Measurements from ENCODE around the gene COL26A1.

Gene COL26A1

GRCh38 chr7:101536668-101537067 is 174.0 kb downstream of the COL26A1 start:
- no peak for DNase-seq

- peak in 1 of 2 donors; percentile 5 for DNase-seq
Observed at GRCh38 chr7:101537205-101537604, 174.5 kb downstream of the COL26A1 start.

DNA sequence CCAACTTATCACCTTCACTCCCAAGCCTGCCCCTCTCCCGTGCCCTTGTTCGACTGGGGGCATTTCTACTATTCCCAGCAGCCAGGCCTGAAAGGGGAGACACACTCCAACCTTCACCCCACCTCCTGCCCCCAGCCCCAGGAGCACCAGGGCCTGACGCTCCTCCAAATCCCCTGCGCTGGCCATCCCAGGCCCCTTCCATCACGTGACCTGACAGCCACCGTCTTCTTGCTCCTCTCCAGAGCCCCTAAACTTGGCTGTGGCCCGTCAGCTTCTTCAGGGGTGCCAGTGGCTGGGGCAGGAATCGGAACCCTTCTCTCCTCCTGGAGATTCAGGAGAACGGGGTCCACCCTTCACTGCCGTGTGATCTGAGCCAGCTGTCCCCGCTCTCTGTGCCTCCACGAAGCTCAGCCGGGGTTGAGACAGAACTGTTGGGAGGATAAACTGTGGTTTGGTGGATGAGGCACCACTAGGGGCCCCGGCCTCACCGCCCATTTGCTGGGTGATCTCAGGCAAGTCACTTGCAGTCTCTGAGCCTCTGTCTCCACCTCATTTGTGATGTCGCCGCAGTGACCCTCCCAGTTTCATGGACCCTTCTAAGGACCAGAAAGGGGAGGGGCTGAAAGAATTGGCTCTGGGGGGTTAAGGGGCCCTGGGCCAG is 175.4 kb downstream of the COL26A1 start:
- no peak for DNase-seq

- DNase-seq, result peak; percentile 55 to 62
Observed at GRCh38 chr7:101538596-101539459, 176.2 kb downstream of the COL26A1 start.

GRCh38 chr7:101539784-101540183 is 177.1 kb downstream of the COL26A1 start:
- no peak for DNase-seq

DNA sequence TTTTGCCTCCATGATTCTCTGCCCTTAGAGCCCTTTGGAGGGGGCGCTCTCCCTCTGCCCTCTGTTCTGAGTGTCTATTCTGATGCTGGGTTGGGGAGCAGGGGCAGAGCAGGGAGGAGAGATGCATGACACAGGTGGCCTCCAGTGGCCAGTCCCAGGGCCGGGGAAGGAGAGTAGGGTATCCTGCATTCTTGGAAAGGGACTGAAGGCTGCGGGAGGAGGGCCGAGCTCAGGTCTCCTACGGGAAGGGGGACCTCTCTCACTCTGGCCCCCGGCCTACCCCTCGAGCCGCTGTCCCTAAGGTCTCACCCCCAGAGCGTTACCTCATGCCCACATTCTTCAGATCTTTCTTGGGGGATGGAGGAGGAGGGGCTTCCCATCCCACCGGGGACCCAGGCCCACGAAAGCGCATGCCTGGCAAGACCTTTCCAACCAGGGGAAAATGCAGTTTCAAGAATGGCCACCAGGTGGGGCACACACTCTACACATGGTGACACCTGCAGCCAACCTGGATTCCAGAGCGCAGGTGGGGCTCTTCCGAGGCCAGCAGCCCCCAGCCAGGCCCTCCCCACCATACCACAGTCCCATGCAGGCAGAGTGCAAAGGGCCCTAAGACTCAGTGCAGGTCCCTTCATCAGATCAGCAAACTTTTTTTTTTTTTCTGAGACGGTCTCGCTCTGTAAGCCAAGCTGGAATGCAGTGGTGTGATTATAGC is 180.0 kb downstream of the COL26A1 start:
- peak; percentile 44 to 64 for DNase-seq

GRCh38 chr7:101543242-101543766 is 180.6 kb downstream of the COL26A1 start:
- no peak for DNase-seq

- no peak for DNase-seq
Observed at GRCh38 chr7:101543846-101544245, 181.2 kb downstream of the COL26A1 start.

DNA sequence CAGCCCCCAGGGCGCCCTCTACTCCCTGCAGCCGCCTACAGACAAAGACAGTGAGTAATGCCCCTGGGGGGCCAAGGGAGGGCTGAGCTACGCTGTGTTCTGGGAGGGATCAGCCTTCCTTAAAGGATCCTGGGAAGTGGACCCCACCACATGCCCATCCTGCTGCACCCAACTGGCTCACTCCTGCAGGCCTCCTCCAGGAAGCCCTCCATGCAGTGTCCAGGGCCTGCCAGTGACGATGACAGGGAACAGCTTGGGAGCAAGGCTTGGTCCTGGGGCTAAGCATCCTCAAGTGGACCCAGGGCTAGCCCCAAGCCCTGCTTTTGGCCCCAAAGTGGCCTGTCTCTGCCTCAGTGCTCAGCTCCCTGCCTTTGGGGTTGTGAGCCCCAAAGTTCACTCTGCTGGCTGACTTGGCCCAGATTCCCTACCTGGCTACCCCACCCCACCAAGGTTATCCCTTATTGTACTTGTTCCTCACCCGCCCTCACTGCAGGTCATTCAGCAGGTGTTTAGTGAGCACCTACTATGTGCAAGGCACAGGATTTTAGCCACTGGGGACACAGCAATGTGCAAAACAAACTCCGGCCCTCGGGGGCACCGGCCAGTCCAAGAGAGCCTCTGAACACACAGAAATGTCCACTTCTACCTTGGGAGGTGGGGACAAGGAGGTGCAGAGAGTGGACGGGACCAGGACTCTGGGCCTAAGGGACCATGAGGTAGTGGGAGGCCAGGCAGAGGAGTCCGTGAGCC is 182.9 kb downstream of the COL26A1 start:
- no peak for DNase-seq

DNA sequence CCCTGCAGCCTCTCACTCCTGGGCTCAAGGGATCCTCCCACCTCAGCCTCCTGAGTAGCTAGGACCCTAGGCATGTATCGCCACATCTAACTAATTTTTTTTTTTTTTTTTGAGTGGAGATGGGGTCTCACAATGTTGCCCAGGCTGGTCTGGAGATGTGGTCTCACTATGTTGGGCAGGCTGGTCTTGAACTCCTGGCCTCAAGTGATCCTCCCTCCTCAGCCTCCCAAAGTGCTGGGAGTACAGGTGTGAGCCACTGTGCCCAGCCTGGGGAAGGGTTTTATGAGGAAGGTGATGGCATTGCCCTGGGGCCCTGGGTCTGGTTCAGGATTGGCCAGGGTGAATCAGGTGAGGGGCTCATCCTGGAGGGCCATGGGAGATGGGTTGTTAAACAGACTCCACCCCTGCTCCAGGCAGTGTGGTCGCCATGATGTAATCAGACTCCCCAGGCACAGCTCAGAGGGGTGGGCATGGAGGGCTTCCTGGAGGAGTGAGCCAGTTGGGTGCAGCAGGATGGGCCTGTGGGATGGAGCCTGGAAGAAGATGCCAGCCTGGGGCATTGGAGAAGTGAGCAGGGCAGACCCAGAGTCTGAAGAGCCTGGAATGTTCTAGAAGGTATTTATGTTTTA is 183.7 kb downstream of the COL26A1 start:
- DNase-seq, result no peak

DNA sequence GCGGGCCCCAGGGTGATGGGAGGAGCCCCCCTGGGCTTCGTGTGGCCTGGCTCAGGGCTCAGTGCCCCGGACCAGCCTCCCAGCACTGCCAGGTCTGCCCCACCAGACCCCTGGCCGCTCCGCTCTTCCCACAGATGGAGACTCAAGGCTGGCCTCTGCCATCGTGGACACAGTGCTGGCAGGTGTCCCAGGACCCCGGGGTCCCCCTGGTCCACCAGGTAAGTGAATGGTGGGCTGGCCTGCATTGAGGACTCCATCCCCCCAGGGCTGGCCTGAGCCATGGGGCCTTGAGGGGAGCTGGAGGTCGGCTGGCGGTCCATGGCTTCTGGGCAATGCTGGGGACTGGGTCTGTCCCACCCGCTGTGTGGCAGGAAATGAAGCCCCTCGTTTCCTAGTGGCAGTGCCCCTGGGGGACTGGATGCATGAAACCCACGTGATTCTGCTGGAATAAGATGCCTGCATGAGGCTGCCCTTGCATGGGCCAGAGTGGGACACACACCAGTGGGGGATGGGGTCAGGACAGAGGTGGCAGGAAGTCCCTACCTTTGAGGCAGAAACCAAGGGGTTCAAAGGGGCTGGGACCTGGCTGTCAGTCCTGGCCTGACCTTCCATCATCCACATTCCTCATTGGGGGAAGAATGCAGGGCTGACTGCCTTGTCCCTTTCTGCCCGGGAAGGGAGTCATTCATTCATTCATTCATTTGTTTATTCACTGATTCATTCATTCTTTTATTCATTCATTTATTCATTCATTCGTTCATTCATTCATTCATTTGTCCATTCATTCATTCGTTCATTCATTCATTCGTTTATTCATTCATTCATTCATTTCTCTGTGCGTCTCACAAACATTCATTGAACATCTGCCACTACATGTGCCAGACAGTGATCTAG is 184.6 kb downstream of the COL26A1 start:
- DNase-seq, result no peak

GRCh38 chr7:101547916-101548661 is 185.4 kb downstream of the COL26A1 start:
- DNase-seq, result no peak

- DNase-seq, result no peak
Observed at GRCh38 chr7:101549734-101550133, 187.1 kb downstream of the COL26A1 start.

DNA sequence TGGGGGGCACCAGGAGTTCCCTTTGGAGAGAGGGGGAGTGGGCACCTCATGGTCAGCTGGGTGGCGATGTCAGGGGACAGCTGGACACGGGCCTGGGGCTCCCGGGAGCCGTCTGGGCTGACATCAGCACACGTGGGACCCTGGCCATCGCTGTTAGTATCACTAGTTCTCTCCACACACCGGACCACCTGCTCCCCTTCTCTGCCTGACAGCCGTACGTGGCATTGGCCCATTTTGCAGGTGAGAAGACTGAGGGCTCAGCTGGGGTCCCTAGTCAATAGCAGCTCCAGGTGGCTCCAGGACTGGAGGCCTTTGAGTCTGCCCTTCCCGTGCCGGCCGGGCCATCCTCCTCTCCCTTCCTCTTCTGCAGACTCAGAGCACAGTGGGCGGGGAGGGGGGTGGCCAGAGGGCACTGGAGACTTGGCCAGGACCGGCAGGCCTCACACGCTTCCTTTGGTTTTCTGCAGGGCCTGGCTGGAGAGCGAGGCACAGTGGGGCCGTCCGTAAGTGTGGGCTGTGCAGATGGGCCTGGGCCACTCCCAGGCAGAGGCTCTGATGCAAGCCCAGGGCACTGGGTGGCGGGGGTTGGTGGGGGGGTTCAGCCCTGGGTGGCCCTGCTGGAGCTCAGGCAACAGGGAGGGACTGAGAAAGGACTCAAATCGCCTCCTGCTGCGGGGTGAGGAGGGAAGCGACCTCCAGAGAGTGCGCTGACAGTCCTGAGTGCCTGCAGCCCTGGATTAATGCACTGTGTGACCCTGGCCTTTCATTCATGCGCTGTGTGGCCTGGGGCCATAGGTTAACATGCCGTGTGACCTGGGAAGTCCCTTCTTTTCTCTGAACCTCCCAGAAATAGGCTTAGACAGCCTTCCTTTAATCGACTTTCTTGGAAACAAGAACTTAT is 188.2 kb downstream of the COL26A1 start:
- peak; percentile 74 to 89 for DNase-seq

- no peak for DNase-seq
Observed at GRCh38 chr7:101553018-101553770, 190.5 kb downstream of the COL26A1 start.

DNA sequence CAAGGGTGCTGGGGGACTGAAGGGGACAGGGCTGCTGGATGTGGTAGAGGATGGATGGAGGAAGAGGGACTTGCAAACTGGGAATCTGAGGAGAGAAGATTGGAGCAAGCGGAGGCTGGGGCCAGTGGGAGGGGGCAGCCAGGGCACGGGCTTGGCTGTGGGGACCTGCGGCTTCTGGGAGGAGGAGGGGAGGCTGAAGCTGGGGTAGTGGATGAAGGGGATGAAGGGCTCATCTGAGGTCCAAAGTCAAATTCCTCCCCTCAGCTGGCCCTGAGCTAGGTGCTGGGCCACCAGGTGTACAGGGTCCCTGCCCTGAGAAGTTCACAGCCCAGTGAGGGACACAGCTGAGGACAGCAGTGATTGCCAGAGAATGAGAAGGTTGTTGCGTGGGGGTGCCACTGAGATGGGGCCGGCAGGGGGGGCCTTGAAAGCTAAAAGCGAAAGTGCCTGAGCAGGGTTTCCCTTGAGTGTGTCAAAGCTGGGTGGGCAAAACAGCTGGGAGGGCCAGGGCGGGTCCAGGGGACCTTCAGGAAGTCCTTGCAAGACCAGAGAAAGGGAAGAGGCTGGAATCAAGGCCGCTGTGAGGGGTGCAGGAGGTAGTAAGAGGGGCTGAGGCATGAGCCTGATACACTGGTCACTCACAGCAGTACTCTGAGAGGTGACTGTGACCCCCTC is 191.2 kb downstream of the COL26A1 start:
- DNase-seq, result no peak

DNA sequence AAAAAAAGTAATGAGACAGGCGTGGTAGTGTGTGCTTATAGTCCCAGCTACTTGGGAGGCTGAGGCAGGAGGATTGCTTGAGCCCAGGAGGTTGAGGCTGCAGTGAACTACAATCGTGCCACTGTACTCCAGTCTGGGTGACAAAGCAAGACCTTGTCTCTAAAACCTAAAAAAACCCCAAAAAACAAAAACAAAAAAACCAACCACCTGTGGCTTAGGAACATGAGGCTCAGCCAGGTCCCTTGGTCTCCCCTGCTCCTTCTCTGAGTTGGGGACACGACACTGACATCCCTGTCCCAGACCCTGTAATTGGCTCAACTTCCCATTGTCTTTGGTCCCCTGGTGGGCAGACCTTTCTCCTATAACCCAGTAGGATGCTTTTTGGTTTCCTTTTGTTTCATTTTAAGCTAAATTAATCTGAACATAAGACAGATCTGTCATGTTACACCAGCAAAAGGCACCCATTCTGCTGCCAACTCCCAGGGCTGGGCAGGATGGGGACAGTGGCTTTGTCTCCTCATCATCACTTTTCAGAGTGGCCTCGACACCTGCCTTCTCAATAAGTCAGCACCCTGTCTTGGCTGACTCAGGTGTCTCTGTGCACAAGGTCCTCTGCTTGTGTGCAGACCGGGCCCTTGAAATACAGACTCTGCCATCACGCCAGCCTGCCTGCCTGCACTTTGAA is 192.1 kb downstream of the COL26A1 start:
- DNase-seq, result no peak
